Aorta (tissue), 5 donors: ENCODE results near the gene KCNT1. TPM values are rescaled to one million over a fixed set of nuclear protein-coding genes. Genes with fewer than 3 reads are reported as not detected.

Source experiments
- ATAC-seq: fragments of 200-7000 bp; cut with Tn5 transposase; one replicate; pipeline ENCODE4 v1.9.1; 2022; ENCODE audit warnings: moderate library complexity; ENCODE audit not compliant: low FRiP score
- DNase-seq, 2 donors: peaks; one replicate each; pipeline ENCODE4 v3.0.0-alpha.2; 2020
- H3K27ac ChIP-seq, 2 donors: one replicate each; pipeline ENCODE4 v1.5.1; 2013; ENCODE audit warnings: low read length in 2 of 2, mild to moderate bottlenecking in 2 of 2, moderate library complexity in 2 of 2, control low read depth in 1 of 2, inconsistent platforms in 1 of 2, low read depth in 1 of 2
- H3K27me3 ChIP-seq, 2 donors: one replicate each; pipeline ENCODE4 v1.6.1; 2013; ENCODE audit warnings: control low read depth in 1 of 2, low read length in 1 of 2, mild to moderate bottlenecking in 1 of 2, moderate library complexity in 1 of 2; ENCODE audit not compliant: insufficient read depth in 2 of 2, control insufficient read depth in 1 of 2
- H3K36me3 ChIP-seq, 2 donors: one replicate each; pipeline ENCODE4 v1.6.1; 2013; ENCODE audit warnings: control low read depth in 1 of 2, low read length in 1 of 2, mild to moderate bottlenecking in 1 of 2; ENCODE audit not compliant: insufficient read depth in 2 of 2, control insufficient read depth in 1 of 2
- H3K4me1 ChIP-seq, 2 donors: one replicate each; pipeline ENCODE4 v1.6.1; 2013; ENCODE audit warnings: low read length in 2 of 2, control low read depth in 1 of 2, mild to moderate bottlenecking in 1 of 2, moderate library complexity in 1 of 2; ENCODE audit not compliant: insufficient read depth in 2 of 2, control insufficient read depth in 1 of 2
- H3K4me3 ChIP-seq, 2 donors: one replicate each; pipeline ENCODE4 v1.5.1; 2013; ENCODE audit warnings: low read length in 2 of 2, control low read depth in 1 of 2, mild to moderate bottlenecking in 1 of 2
- H3K9me3 ChIP-seq: one replicate; pipeline ENCODE4 v1.6.1; 2013; ENCODE audit warnings: mild to moderate bottlenecking, low read length; ENCODE audit not compliant: control insufficient read depth
- WGBS, 2 donors: extraction: QIAGEN DNeasy Blood & Tissue Kit; methylation state at CpG; one replicate each; pipeline ENCODE4 v1.1.7; 2013; 5-methylcytosine and 5-hydroxymethylcytosine counted together
- intact Hi-C, 2 donors: fragments of 100-400 bp; cut with DNase I; formaldehyde crosslinking; loops; one replicate each; pipeline versions ENCODE4 v1.14.2 to v1.15.0; 2022
- polyA plus RNA-seq, 2 donors: library from polyadenylated mRNA; stranded (reverse); fragments of 200-250 nt; gene quantifications; one replicate each; pipeline ENCODE4 v1.2.3, GENCODE V29; 2013
- total RNA-seq, 2 donors: library from RNA; stranded (reverse); fragmentation: NEBNext Ultra II Directional; extraction: Animal tissue kit (Norgen Biotek cat#: 25700); gene quantifications; one replicate each; pipeline ENCODE4 v1.2.1, GENCODE V29; 2021
- donor health status: healthy with polysubstance abuse.
- donor health status: Bipolar disorder and iron deficiency.
- donor health status: DM: no; HTN: no; CAD: no.
- donor health status: DM: no; HTN: no; CAD: no.
- donor health status: DM: yes; HTN: yes; CAD: no.

The KCNT1 gene
- total and polyA plus RNA-seq, 4 donors = 0.16 to 0.78 TPM; not detected in 2

GRCh38 chr9:135743021-135743420, 41.0 kb downstream of the KCNT1 start:
- Histone ChIP-seq H3K27me3 (no peaks in the 10 kb centered on the region), H3K4me1 (no peaks in the 10 kb centered on the region), H3K4me3 (no peak overlapping the region), H3K36me3 (no peaks in the 10 kb centered on the region), H3K27ac (no peak overlapping the region), H3K9me3 (no peaks in the 10 kb centered on the region)
- intact Hi-C loops = no loop called here
- 81 to 82% methylated on average over 14 of the region's 14 CpGs for WGBS, 2 donors
- no peak for DNase-seq
- ATAC-seq = no peak

- H3K27ac ChIP-seq = no peak overlapping the region
- 79 to 87% methylated on average over 25 of the region's 25 CpGs for WGBS, 2 donors
- DNase-seq (no peak), ATAC-seq (no peak)
- no peaks in the 10 kb centered on the region for H3K4me1 ChIP-seq
- intact Hi-C loops = no loop called here
- no peaks in the 10 kb centered on the region for H3K36me3 ChIP-seq
- H3K9me3 ChIP-seq = no peaks in the 10 kb centered on the region
- H3K4me3 ChIP-seq = no peak overlapping the region
- H3K27me3 ChIP-seq = no peaks in the 10 kb centered on the region
These were observed 41.8 kb downstream of the KCNT1 start for GRCh38 chr9:135743546-135744332.

GRCh38 chr9:135744333-135745070, 42.5 kb downstream of the KCNT1 start:
- WGBS, 2 donors = 90 to 92% methylated on average over 27 to 33 of the region's 33 CpGs
- H3K4me3 ChIP-seq = no peak overlapping the region
- no peaks in the 10 kb centered on the region for H3K4me1 ChIP-seq
- H3K27ac ChIP-seq = no peak overlapping the region
- no peaks in the 10 kb centered on the region for H3K27me3 ChIP-seq
- ATAC-seq (no peak), DNase-seq (no peak)
- no peaks in the 10 kb centered on the region for H3K9me3 ChIP-seq
- intact Hi-C loops = no loop called here
- no peaks in the 10 kb centered on the region for H3K36me3 ChIP-seq

GRCh38 chr9:135745189-135745588, 43.2 kb downstream of the KCNT1 start:
- H3K4me3 ChIP-seq = no peak overlapping the region
- no peaks in the 10 kb centered on the region for H3K27me3 ChIP-seq
- 92 to 95% methylated on average over 21 of the region's 21 CpGs for WGBS, 2 donors
- intact Hi-C loops = no loop called here
- no peak overlapping the region for H3K27ac ChIP-seq
- H3K9me3 ChIP-seq = no peaks in the 10 kb centered on the region
- no peak for ATAC-seq
- H3K4me1 ChIP-seq = no peaks in the 10 kb centered on the region
- H3K36me3 ChIP-seq = no peaks in the 10 kb centered on the region
- no peak for DNase-seq

- 88% methylated on average over 24 of the region's 24 CpGs for WGBS, 2 donors
- no peaks in the 10 kb centered on the region for H3K27me3 ChIP-seq
These were observed 43.8 kb downstream of the KCNT1 start for GRCh38 chr9:135745686-135746324.

GRCh38 chr9:135746565-135746964, 44.6 kb downstream of the KCNT1 start:
- intact Hi-C loops = no loop called here
- no peak overlapping the region for H3K27ac ChIP-seq
- H3K27me3 ChIP-seq = no peaks in the 10 kb centered on the region
- DNase-seq (no peak), ATAC-seq (no peak)
- no peaks in the 10 kb centered on the region for H3K9me3 ChIP-seq
- no peaks in the 10 kb centered on the region for H3K36me3 ChIP-seq
- no peak overlapping the region for H3K4me3 ChIP-seq
- H3K4me1 ChIP-seq = no peaks in the 10 kb centered on the region
- WGBS, 2 donors = 69 to 76% methylated on average over 9 of the region's 9 CpGs

More at GRCh38 chr9:135745686-135746324, 43.8 kb downstream of the KCNT1 start:
- Histone ChIP-seq H3K27ac (no peak overlapping the region), H3K4me1 (no peaks in the 10 kb centered on the region), H3K4me3 (no peak overlapping the region), H3K36me3 (no peaks in the 10 kb centered on the region), H3K9me3 (no peaks in the 10 kb centered on the region)
- ATAC-seq = no peak
- DNase-seq = no peak
- intact Hi-C loops = no loop called here

GRCh38 chr9:135747311-135747710, 45.3 kb downstream of the KCNT1 start:
- ATAC-seq = no peak
- Histone ChIP-seq H3K4me1 (no peaks in the 10 kb centered on the region), H3K36me3 (no peaks in the 10 kb centered on the region), H3K4me3 (no peak overlapping the region), H3K9me3 (no peaks in the 10 kb centered on the region), H3K27me3 (no peaks in the 10 kb centered on the region), H3K27ac (no peak overlapping the region)
- no peak for DNase-seq
- intact Hi-C loops = no loop called here
- WGBS, 2 donors = 82% methylated on average over 13 of the region's 13 CpGs

GRCh38 chr9:135748676-135749075, 46.7 kb downstream of the KCNT1 start:
- WGBS, 2 donors = 69 to 76% methylated on average over 16 of the region's 16 CpGs
- Histone ChIP-seq H3K36me3 (no peaks in the 10 kb centered on the region), H3K4me1 (no peaks in the 10 kb centered on the region), H3K27me3 (no peaks in the 10 kb centered on the region), H3K4me3 (no peak overlapping the region), H3K9me3 (no peaks in the 10 kb centered on the region), H3K27ac (no peak overlapping the region)
- intact Hi-C loops = no loop called here
- DNase-seq = no peak
- ATAC-seq = no peak
